Aorta (tissue), 5 donors: ENCODE data around the gene IL19. TPM values are rescaled to one million over a fixed set of nuclear protein-coding genes. Genes with fewer than 3 reads are reported as not detected.

Experiments
- ATAC-seq: fragments of 200-7000 bp; cut with Tn5 transposase; one replicate; pipeline ENCODE4 v1.9.1; 2022; ENCODE audit warnings: moderate library complexity; ENCODE audit not compliant: low FRiP score
- DNase-seq, 2 donors: peaks; one replicate each; pipeline ENCODE4 v3.0.0-alpha.2; 2020
- H3K27ac ChIP-seq, 2 donors: one replicate each; pipeline ENCODE4 v1.5.1; 2013; ENCODE audit warnings: low read length in 2 of 2, mild to moderate bottlenecking in 2 of 2, moderate library complexity in 2 of 2, control low read depth in 1 of 2, inconsistent platforms in 1 of 2, low read depth in 1 of 2
- H3K27me3 ChIP-seq, 2 donors: one replicate each; pipeline ENCODE4 v1.6.1; 2013; ENCODE audit warnings: control low read depth in 1 of 2, low read length in 1 of 2, mild to moderate bottlenecking in 1 of 2, moderate library complexity in 1 of 2; ENCODE audit not compliant: insufficient read depth in 2 of 2, control insufficient read depth in 1 of 2
- H3K36me3 ChIP-seq, 2 donors: one replicate each; pipeline ENCODE4 v1.6.1; 2013; ENCODE audit warnings: control low read depth in 1 of 2, low read length in 1 of 2, mild to moderate bottlenecking in 1 of 2; ENCODE audit not compliant: insufficient read depth in 2 of 2, control insufficient read depth in 1 of 2
- H3K4me1 ChIP-seq, 2 donors: one replicate each; pipeline ENCODE4 v1.6.1; 2013; ENCODE audit warnings: low read length in 2 of 2, control low read depth in 1 of 2, mild to moderate bottlenecking in 1 of 2, moderate library complexity in 1 of 2; ENCODE audit not compliant: insufficient read depth in 2 of 2, control insufficient read depth in 1 of 2
- H3K4me3 ChIP-seq, 2 donors: one replicate each; pipeline ENCODE4 v1.5.1; 2013; ENCODE audit warnings: low read length in 2 of 2, control low read depth in 1 of 2, mild to moderate bottlenecking in 1 of 2
- H3K9me3 ChIP-seq: one replicate; pipeline ENCODE4 v1.6.1; 2013; ENCODE audit warnings: mild to moderate bottlenecking, low read length; ENCODE audit not compliant: control insufficient read depth
- WGBS, 2 donors: extraction: QIAGEN DNeasy Blood & Tissue Kit; methylation state at CpG; one replicate each; pipeline ENCODE4 v1.1.7; 2013; 5-methylcytosine and 5-hydroxymethylcytosine counted together
- intact Hi-C, 2 donors: fragments of 100-400 bp; cut with DNase I; formaldehyde crosslinking; loops; one replicate each; pipeline versions ENCODE4 v1.14.2 to v1.15.0; 2022
- polyA plus RNA-seq, 2 donors: library from polyadenylated mRNA; stranded (reverse); fragments of 200-250 nt; gene quantifications; one replicate each; pipeline ENCODE4 v1.2.3, GENCODE V29; 2013
- total RNA-seq, 2 donors: library from RNA; stranded (reverse); fragmentation: NEBNext Ultra II Directional; extraction: Animal tissue kit (Norgen Biotek cat#: 25700); gene quantifications; one replicate each; pipeline ENCODE4 v1.2.1, GENCODE V29; 2021
- donor health status: healthy with polysubstance abuse.
- donor health status: Bipolar disorder and iron deficiency.
- donor health status: DM: no; HTN: no; CAD: no.
- donor health status: DM: no; HTN: no; CAD: no.
- donor health status: DM: yes; HTN: yes; CAD: no.

Gene IL19
- total and polyA plus RNA-seq, 4 donors = not detected

DNA sequence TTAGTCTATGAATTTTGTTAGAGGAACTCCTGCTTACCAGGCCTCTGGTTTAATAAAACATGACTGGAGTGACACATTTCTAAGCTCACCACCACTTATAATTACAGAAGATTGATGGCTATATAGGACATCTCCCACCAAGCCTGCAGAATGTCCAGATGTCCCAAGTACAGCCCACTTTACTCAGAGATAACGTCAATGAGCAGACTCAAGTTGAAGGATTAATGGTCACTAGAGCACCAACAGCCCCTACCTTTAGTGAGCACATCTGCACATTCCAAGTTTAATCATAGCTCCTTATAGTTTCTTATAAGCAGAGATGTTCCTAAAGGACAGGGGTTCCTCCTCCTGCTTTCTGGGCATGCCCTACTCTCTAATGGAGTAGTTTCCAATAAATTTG is 57.5 kb downstream of the IL19 start:
- intact Hi-C loops = no loop called here
- no peak for DNase-seq
- H3K27me3 ChIP-seq = no peaks in the 10 kb centered on the region
- WGBS, 2 donors = 64 to 75% methylated on average over 1 of the region's 1 CpG
- H3K4me3 ChIP-seq = no peak overlapping the region
- no peaks in the 10 kb centered on the region for H3K36me3 ChIP-seq
- H3K9me3 ChIP-seq = no peaks in the 10 kb centered on the region
- ATAC-seq = no peak
- no peaks in the 10 kb centered on the region for H3K4me1 ChIP-seq
- H3K27ac ChIP-seq = no peak overlapping the region

DNA sequence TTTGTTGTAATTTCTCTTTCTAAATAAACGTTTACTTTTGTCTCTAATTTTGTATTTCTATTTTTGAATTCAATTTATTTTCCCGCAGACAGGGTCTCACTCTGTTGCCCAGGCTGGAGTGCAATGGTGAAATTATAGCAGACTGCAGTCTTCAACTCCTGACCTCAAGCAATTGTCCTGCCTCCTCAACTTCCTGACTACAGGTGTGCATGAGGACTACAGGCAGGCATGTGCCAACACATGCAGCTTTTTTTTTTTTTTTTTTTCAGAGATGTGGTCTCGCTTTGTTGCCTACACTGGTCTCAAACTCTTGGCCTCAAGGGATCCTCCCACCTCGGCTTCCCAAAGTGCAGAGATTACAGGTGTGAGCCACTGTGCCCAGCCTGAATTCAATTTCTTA is 58.2 kb downstream of the IL19 start:
- no peaks in the 10 kb centered on the region for H3K9me3 ChIP-seq
- no peaks in the 10 kb centered on the region for H3K4me1 ChIP-seq
- DNase-seq (no peak), ATAC-seq (no peak)
- intact Hi-C loops = no loop called here
- no peaks in the 10 kb centered on the region for H3K36me3 ChIP-seq
- no peak overlapping the region for H3K27ac ChIP-seq
- 72 to 73% methylated on average over 4 of the region's 4 CpGs for WGBS, 2 donors
- no peak overlapping the region for H3K4me3 ChIP-seq
- no peaks in the 10 kb centered on the region for H3K27me3 ChIP-seq

DNA sequence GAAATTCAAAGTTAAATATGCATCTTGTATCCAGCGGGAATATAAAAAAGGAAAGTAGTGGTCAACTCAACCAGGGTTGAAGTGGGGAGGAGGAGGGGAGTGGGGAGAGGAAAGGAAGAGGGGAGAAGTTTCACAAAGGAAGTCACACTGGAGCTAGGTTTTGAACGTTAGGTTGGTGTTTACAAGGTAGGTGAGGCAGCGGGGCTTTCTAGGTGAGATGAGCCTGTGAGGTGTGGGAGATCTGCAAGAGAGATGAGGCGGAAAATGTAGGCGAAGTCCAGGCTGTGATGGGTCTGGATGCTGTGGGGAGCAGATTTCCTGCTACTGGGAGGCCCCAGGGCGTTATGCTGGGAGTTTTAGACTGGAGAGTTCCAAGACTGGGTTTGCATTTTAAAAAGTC is 58.7 kb downstream of the IL19 start:
- H3K27me3 ChIP-seq = no peaks in the 10 kb centered on the region
- no peaks in the 10 kb centered on the region for H3K36me3 ChIP-seq
- H3K9me3 ChIP-seq = no peaks in the 10 kb centered on the region
- ATAC-seq (no peak), DNase-seq (no peak)
- 74 to 79% methylated on average over 6 of the region's 6 CpGs for WGBS, 2 donors
- no peak overlapping the region for H3K27ac ChIP-seq
- intact Hi-C loops = no loop called here
- H3K4me3 ChIP-seq = no peak overlapping the region
- H3K4me1 ChIP-seq = no peaks in the 10 kb centered on the region

DNA sequence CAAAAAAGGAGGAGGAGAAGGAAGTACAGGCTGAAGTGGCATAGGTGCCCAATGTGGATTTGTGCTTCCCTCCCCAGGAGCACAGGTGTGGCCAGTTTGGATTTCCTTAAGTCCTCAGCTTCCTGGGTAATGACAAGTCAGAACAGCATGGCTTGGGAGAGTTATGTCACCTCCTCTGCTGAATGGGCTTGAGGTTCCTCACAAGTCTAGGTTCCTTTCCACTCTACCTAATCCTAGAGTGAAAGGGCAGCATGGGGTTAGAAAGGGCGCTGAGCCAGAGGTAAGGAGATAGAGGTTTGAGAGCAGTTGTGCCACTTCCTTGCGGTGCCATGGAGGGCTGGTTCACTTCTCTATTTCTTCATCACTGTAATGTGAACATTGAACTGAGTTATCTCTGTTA is 59.3 kb downstream of the IL19 start:
- intact Hi-C loops = no loop called here
- no peak overlapping the region for H3K4me3 ChIP-seq
- H3K36me3 ChIP-seq = no peaks in the 10 kb centered on the region
- ATAC-seq (no peak), DNase-seq (no peak)
- no peaks in the 10 kb centered on the region for H3K4me1 ChIP-seq
- H3K27ac ChIP-seq = no peak overlapping the region
- WGBS, 2 donors = 79 to 80% methylated on average over 2 of the region's 2 CpGs
- H3K9me3 ChIP-seq = no peaks in the 10 kb centered on the region
- no peaks in the 10 kb centered on the region for H3K27me3 ChIP-seq

DNA sequence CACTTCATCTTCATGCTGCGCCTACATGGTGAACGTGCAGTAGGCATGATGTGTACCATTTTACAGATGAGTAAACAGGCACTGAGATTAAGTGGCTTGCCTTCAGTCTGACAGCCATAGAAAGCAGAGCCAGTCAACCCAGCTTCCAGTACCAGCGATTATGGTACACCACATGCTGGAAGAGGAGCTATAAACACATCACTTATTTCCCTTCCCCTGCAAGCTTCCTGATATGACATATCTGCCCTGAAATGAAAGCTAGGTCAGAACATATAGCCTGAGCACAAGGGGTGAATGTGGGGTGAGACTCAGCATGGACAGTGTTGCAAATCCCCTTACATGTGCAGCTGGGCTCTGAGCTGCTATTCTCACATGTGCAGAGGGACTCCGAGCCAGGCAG is 61.1 kb downstream of the IL19 start:
- intact Hi-C loops = no loop called here
- H3K27ac ChIP-seq = no peak overlapping the region
- no peaks in the 10 kb centered on the region for H3K27me3 ChIP-seq
- DNase-seq (no peak), ATAC-seq (no peak)
- H3K4me3 ChIP-seq = no peak overlapping the region
- H3K4me1 ChIP-seq = no peaks in the 10 kb centered on the region
- whole genome bisulfite sequencing, 2 donors = 84 to 89% methylated on average over 4 of the region's 4 CpGs
- no peaks in the 10 kb centered on the region for H3K36me3 ChIP-seq
- peaks cover 2% of the 10 kb centered on the region for H3K9me3 ChIP-seq

DNA sequence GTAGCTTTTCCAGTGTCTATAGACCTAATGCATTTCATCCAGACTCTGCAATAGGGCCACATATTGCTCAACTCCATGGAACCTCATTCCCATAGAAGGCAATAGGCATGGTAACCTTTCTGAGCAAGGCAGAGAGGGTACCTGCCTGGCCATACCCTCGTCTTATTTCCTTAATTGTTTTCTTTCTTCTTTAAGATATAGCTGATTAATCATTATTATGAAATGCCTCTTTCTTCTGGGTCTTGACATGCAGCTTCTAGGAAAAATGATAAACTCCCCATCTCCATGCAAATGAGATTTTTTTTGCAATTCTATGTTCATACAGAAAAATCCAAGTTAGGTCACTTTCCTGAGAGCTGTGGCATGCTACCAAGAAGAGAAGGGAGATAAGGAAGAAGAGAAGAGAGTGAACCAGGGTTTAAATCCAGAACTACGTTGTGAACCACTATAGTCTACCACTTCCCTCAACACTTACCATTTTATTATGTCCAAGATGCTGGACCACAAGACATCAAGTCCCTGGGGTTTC is 61.8 kb downstream of the IL19 start:
- WGBS, 2 donors = 47 to 49% methylated on average over 2 of the region's 2 CpGs
- intact Hi-C loops = no loop called here
- H3K9me3 ChIP-seq = peaks cover 2% of the 10 kb centered on the region
- no peaks in the 10 kb centered on the region for H3K36me3 ChIP-seq
- no peaks in the 10 kb centered on the region for H3K27me3 ChIP-seq
- no peak overlapping the region for H3K4me3 ChIP-seq
- no peaks in the 10 kb centered on the region for H3K4me1 ChIP-seq
- H3K27ac ChIP-seq = no peak overlapping the region
- no peak for ATAC-seq
- DNase-seq = no peak

DNA sequence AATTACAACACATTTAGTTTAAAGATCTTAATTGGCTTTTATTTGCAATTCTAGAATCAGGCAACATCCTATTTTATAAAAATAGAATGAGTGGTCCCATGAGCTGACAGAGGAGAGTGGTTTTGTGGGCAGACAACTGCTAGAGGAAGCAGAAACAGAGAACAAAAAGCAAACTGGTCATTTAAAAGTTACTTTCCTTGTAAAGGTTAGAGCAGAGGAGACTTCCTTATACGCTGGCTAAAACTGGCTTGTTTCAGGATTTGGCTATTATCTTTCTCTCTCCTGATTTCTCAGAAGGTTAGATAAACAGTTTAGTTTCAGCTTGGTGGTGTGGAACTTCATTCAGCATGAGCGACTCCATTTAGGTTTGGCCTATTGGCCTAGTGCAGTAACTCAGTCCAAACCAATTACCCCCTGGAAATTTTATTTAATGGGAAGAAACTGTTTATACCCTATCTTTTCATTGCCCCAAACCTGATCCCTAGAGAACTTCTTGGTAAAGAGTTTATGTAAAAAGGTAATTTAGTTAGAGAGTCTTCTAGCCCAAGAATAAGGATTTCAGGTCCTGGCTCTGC is 62.6 kb downstream of the IL19 start:
- Histone ChIP-seq H3K36me3 (no peaks in the 10 kb centered on the region), H3K9me3 (peaks cover 2% of the 10 kb centered on the region), H3K4me1 (no peaks in the 10 kb centered on the region), H3K27ac (no peak overlapping the region), H3K4me3 (no peak overlapping the region), H3K27me3 (no peaks in the 10 kb centered on the region)
- DNase-seq = no peak
- intact Hi-C loops = no loop called here
- WGBS, 2 donors = 62 to 74% methylated on average over 2 of the region's 2 CpGs
- ATAC-seq = no peak

DNA sequence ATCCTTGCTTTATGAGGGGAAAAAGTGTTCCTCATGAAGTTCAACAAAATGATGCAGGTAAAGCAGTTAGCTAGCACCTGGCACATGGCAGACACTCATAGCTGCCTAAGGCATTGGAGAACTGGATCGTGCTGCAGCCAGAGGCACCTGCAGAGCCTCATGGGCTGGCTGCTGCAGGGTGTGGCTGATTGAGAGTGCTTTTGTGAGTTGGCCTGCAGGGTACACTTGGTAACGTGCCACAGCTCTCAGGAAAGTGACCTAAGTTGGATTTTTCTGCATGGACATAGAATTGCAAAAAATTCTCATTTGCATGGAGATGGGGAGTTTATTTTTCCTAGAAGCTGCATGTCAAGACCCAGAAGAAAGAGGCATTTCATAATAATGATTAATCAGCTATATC is 63.2 kb downstream of the IL19 start:
- intact Hi-C loops = no loop called here
- ATAC-seq (no peak), DNase-seq (no peak)
- peaks cover 2% of the 10 kb centered on the region for H3K9me3 ChIP-seq
- no peaks in the 10 kb centered on the region for H3K36me3 ChIP-seq
- WGBS, 2 donors = 51 to 52% methylated on average over 2 of the region's 2 CpGs
- no peak overlapping the region for H3K27ac ChIP-seq
- H3K4me1 ChIP-seq = no peaks in the 10 kb centered on the region
- no peaks in the 10 kb centered on the region for H3K27me3 ChIP-seq
- no peak overlapping the region for H3K4me3 ChIP-seq

DNA sequence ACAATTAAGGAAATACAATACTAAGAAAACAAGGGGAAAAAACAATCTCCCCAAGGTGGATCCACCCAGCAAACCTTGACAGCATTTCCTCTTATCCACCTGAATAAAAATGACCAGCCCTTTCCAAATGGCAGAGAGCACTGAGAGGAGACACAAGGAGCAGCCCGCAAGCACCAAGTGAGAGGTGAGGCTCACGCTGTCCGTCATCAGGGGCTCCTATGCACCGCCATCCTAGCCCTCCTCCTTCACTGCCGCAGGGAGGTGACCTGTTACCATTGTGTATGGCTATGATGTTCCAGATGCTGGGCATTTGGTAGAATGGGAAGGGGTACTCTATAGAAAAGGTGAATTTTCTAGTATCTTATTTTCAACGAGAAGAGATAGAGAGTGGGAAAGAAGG is 63.6 kb downstream of the IL19 start:
- H3K9me3 ChIP-seq = peaks cover 2% of the 10 kb centered on the region
- no peak for DNase-seq
- no peaks in the 10 kb centered on the region for H3K36me3 ChIP-seq

More for the DNA sequence above, 63.6 kb downstream of the IL19 start:
- Histone ChIP-seq H3K27ac (no peak overlapping the region), H3K27me3 (no peaks in the 10 kb centered on the region), H3K4me1 (no peaks in the 10 kb centered on the region), H3K4me3 (no peak overlapping the region)
- intact Hi-C loops = no loop called here
- 86 to 90% methylated on average over 6 of the region's 6 CpGs for WGBS, 2 donors
- ATAC-seq = no peak
